Measurements from ENCODE around the gene NFATC2.

NFATC2 gene

DNA sequence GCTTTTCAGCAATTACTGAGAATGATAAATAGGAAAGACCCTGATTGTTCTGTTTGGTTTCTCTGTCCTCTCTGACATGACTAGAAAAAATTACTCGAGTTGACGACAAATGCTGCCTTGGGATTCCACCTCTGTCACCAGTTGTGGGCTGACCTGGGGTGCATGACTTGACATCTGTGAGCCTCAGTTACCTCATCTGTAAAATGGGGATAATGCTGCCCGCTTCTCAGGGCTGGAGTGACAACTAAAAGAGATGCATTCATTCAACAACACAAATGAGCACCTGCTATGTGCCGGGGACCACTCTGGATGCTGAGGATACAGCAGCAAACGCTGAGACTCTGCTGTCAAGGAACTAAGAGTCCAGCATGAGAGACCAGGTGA, 94.8 kb downstream of the NFATC2 start:
- H3K9me2 ChIP-seq (replicated peaks; ENCODE audit: low read depth, low read length): no peaks in the 10 kb centered on the region
- H2AFZ ChIP-seq (ENCODE audit: low read length): no peak overlapping the region
- H3K9ac ChIP-seq (ENCODE audit: low read depth, low read length, poor library complexity, severe bottlenecking): no peak overlapping the region
- no peaks in the 10 kb centered on the region for H3K27me3 ChIP-seq (ENCODE audit: insufficient read depth, low read length, poor library complexity, severe bottlenecking)
- H3K4me3 ChIP-seq (ENCODE audit: low read length, poor library complexity, severe bottlenecking): no peak overlapping the region
- peaks cover 63% of the 10 kb centered on the region; the same call in 1 of the 2 replicates for H3K36me3 ChIP-seq (ENCODE audit: insufficient read depth, low read length)
- no peaks in the 10 kb centered on the region; the same call in 1 of the 2 replicates for H3K79me2 ChIP-seq (ENCODE audit: insufficient read depth, low read length)
- no peaks in the 10 kb centered on the region for H3K4me1 ChIP-seq (ENCODE audit: insufficient read depth, low read length, poor library complexity, severe bottlenecking)
- no peak for TF ChIP-seq EZH2phosphoT487 (IDR thresholded peaks at IDR 0.05; ENCODE audit: borderline replicate concordance)
- TF ChIP-seq, protein P1, sequence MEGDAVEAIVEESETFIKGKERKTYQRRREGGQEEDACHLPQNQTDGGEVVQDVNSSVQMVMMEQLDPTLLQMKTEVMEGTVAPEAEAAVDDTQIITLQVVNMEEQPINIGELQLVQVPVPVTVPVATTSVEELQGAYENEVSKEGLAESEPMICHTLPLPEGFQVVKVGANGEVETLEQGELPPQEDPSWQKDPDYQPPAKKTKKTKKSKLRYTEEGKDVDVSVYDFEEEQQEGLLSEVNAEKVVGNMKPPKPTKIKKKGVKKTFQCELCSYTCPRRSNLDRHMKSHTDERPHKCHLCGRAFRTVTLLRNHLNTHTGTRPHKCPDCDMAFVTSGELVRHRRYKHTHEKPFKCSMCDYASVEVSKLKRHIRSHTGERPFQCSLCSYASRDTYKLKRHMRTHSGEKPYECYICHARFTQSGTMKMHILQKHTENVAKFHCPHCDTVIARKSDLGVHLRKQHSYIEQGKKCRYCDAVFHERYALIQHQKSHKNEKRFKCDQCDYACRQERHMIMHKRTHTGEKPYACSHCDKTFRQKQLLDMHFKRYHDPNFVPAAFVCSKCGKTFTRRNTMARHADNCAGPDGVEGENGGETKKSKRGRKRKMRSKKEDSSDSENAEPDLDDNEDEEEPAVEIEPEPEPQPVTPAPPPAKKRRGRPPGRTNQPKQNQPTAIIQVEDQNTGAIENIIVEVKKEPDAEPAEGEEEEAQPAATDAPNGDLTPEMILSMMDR (conservative IDR thresholded peaks at IDR 0.05; ENCODE audit: low read length): no peak
- no peaks in the 10 kb centered on the region for H3K9me3 ChIP-seq (ENCODE audit: insufficient read depth, low read depth, low read length)
- H4K20me1 ChIP-seq (ENCODE audit: insufficient read depth, low read length, poor library complexity, severe bottlenecking): no peaks in the 10 kb centered on the region
- no peak overlapping the region for H3K4me2 ChIP-seq (ENCODE audit: low read depth, low read length, poor library complexity, severe bottlenecking)
- no peaks in the 10 kb centered on the region for H3F3A ChIP-seq (ENCODE audit: low read depth)

DNA sequence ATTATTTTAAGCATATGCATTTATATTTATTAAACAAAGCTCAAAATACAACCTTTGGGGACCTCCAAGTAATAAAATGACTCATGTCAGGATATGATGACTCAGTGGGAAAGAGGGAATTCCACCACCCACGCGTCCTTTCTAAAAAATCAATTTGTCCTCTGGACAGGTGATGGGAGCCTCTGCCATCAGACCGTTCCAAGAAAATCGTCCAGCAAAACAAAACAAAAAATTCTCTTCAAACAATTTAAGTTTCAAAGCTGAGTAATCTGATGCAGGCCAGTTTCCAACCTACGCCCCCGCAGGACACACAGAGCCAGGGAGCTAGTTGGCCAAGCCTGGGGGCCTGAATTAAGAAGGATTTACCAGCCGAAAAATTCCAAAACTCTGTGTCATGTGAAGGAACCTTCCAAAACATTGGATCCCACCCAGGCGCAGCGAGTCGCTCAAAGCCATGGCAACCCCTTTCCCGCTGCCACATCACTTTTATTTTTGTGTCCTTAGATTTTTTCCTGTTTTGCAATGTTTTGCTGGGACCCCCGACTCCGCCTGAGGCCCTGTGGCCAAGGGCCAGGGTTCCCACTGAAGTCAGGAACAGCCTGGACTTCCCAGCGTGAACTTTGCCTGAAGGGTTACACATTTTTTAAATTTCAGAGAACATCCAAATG, 95.3 kb downstream of the NFATC2 start:
- Histone ChIP-seq H3K9me2 (replicated peaks; ENCODE audit: low read depth, low read length) (no peaks in the 10 kb centered on the region), H2AFZ (ENCODE audit: low read length) (no peak overlapping the region), H3K27me3 (ENCODE audit: insufficient read depth, low read length, poor library complexity, severe bottlenecking) (no peaks in the 10 kb centered on the region), H3F3A (ENCODE audit: low read depth) (no peaks in the 10 kb centered on the region), H3K36me3 (ENCODE audit: insufficient read depth, low read length) (peaks cover 58% of the 10 kb centered on the region; the same call in 1 of the 2 replicates), H3K79me2 (ENCODE audit: insufficient read depth, low read length) (no peaks in the 10 kb centered on the region; the same call in 1 of the 2 replicates), H3K9me3 (ENCODE audit: insufficient read depth, low read depth, low read length) (no peaks in the 10 kb centered on the region), H3K4me1 (ENCODE audit: insufficient read depth, low read length, poor library complexity, severe bottlenecking) (no peaks in the 10 kb centered on the region), H3K4me2 (ENCODE audit: low read depth, low read length, poor library complexity, severe bottlenecking) (no peak overlapping the region), H3K4me3 (ENCODE audit: low read length, poor library complexity, severe bottlenecking) (no peak overlapping the region), H3K9ac (ENCODE audit: low read depth, low read length, poor library complexity, severe bottlenecking) (no peak overlapping the region), H4K20me1 (ENCODE audit: insufficient read depth, low read length, poor library complexity, severe bottlenecking) (no peaks in the 10 kb centered on the region)
- no peak for TF ChIP-seq EZH2phosphoT487 (IDR thresholded peaks at IDR 0.05; ENCODE audit: borderline replicate concordance)

DNA sequence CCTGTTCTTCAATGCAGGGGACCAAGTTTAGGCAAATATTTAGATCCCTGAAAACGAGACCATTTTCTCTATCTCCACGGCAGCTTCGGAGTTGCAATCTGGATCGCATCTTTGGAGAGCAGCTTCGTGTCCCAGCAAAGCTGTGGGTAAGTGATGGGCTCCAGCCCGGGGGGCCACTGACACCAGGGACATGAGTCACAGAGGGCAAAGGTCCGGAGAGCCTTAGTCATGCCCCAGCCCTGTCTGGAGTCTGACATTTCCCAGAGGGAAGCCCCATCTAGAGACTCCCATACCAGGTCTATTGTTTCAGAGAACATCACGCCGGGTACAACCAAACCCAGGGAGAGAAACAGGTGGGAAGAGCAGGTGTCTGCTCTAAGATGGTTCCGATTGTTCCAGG, 95.9 kb downstream of the NFATC2 start:
- H4K20me1 ChIP-seq (ENCODE audit: insufficient read depth, low read length, poor library complexity, severe bottlenecking): no peaks in the 10 kb centered on the region
- H3K27me3 ChIP-seq (ENCODE audit: insufficient read depth, low read length, poor library complexity, severe bottlenecking): no peaks in the 10 kb centered on the region
- no peak overlapping the region for H2AFZ ChIP-seq (ENCODE audit: low read length)
- H3K9me3 ChIP-seq (ENCODE audit: insufficient read depth, low read depth, low read length): no peaks in the 10 kb centered on the region
- no peaks in the 10 kb centered on the region; the same call in 1 of the 2 replicates for H3K79me2 ChIP-seq (ENCODE audit: insufficient read depth, low read length)
- H3K36me3 ChIP-seq (ENCODE audit: insufficient read depth, low read length): peaks cover 55% of the 10 kb centered on the region; the same call in 1 of the 2 replicates
- H3K4me1 ChIP-seq (ENCODE audit: insufficient read depth, low read length, poor library complexity, severe bottlenecking): no peaks in the 10 kb centered on the region
- no peak for TF ChIP-seq EZH2phosphoT487 (IDR thresholded peaks at IDR 0.05; ENCODE audit: borderline replicate concordance)
- TF ChIP-seq, protein P1 (conservative IDR thresholded peaks at IDR 0.05; ENCODE audit: low read length): no peak
- H3K9ac ChIP-seq (ENCODE audit: low read depth, low read length, poor library complexity, severe bottlenecking): no peak overlapping the region
- no peaks in the 10 kb centered on the region for H3F3A ChIP-seq (ENCODE audit: low read depth)
- no peaks in the 10 kb centered on the region for H3K9me2 ChIP-seq (replicated peaks; ENCODE audit: low read depth, low read length)
- H3K4me3 ChIP-seq (ENCODE audit: low read length, poor library complexity, severe bottlenecking): no peak overlapping the region
- H3K4me2 ChIP-seq (ENCODE audit: low read depth, low read length, poor library complexity, severe bottlenecking): no peak overlapping the region

- Histone ChIP-seq H3K27me3 (ENCODE audit: insufficient read depth, low read length, poor library complexity, severe bottlenecking) (no peaks in the 10 kb centered on the region), H3F3A (ENCODE audit: low read depth) (no peaks in the 10 kb centered on the region), H3K9me2 (replicated peaks; ENCODE audit: low read depth, low read length) (no peaks in the 10 kb centered on the region), H3K9ac (ENCODE audit: low read depth, low read length, poor library complexity, severe bottlenecking) (no peak overlapping the region), H3K4me3 (ENCODE audit: low read length, poor library complexity, severe bottlenecking) (no peak overlapping the region), H4K20me1 (ENCODE audit: insufficient read depth, low read length, poor library complexity, severe bottlenecking) (no peaks in the 10 kb centered on the region), H3K4me1 (ENCODE audit: insufficient read depth, low read length, poor library complexity, severe bottlenecking) (no peaks in the 10 kb centered on the region), H3K4me2 (ENCODE audit: low read depth, low read length, poor library complexity, severe bottlenecking) (no peak overlapping the region), H3K36me3 (ENCODE audit: insufficient read depth, low read length) (peaks cover 51% of the 10 kb centered on the region; the same call in 1 of the 2 replicates), H3K79me2 (ENCODE audit: insufficient read depth, low read length) (no peaks in the 10 kb centered on the region; the same call in 1 of the 2 replicates), H2AFZ (ENCODE audit: low read length) (no peak overlapping the region), H3K9me3 (ENCODE audit: insufficient read depth, low read depth, low read length) (no peaks in the 10 kb centered on the region)
- TF ChIP-seq, protein P1 (conservative IDR thresholded peaks at IDR 0.05; ENCODE audit: low read length): no peak
Measured at GRCh38 chr20:51446230-51446629, 96.3 kb downstream of the NFATC2 start.
